HG03064 (cell line): Measurements from ENCODE around the gene HIF3A.
"Not testable (repeated sequence)": the region's sequence is repeated elsewhere in the genome, so short reads cannot be mapped to it uniquely, and the experiment has no call there.

Experiments used
- ATAC-seq: cut with Tn5 transposase; IDR thresholded peaks from one replicate; pipeline ENCODE4 v1.9.1; 2021; ENCODE audit warnings: low read depth; ENCODE audit not compliant: unreplicated experiment

The HIF3A gene

GRCh38 chr19:46321653-46322052, 24.8 kb downstream of the HIF3A start:
- ATAC-seq = no peak

DNA sequence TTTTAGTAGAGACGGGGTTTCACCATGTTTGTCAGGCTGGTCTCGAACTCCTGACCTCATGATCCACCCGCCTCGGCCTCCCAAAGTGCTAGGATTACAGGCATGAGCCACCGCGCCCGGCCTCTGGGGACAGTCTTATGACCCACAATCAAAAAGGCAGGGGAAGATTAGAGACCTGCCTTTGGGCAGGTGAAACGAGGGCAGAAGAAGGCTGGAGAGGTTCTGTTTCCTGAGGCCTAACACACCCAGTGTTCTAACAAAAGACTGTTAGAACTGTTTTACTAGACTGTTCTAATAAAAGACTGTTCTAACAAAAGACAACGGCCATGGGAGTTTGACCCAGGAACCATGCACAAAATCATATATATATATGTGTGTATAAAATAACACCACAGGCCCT, 26.4 kb downstream of the HIF3A start:
- not testable (repeated sequence) for ATAC-seq

DNA sequence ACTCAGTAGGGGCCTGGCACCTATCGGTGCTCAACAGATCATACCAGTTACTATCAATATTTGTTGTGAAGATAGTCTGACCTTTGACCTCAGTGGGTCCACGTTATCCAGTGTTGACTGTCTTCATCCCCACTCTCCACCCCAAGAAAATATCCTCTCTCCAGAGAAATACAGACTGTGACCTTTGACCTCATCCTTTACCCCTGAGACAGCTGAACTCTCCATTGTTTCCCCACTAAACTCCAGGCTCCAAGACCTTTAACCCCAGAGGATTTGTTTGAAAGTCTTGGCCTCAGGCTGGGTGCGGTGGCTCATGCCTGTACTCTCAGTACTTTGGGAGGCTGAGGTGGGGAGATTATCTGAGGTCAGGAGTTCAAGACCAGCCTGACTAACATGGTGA, 27.4 kb downstream of the HIF3A start:
- ATAC-seq = no peak

DNA sequence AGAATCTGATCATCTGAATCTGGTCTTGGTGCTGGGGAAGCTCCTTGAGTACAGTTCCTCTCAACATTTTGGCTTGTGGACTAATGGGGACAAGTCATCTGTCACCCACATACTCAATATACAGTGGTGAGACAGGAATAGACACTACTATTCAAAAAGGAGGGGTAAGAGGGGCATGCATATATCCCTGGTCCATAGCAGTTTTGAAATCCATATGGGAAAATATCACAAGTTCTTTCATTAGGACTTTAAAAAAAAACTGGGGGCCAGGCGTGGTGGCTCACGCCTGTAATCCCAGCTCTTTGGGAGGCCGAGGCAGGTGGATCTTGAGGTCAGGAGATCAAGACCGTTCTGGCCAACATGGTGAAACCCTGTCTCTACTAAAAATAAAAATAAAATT, 29.8 kb downstream of the HIF3A start:
- ATAC-seq = no peak

GRCh38 chr19:46328079-46328478, 31.2 kb downstream of the HIF3A start:
- ATAC-seq = no peak

DNA sequence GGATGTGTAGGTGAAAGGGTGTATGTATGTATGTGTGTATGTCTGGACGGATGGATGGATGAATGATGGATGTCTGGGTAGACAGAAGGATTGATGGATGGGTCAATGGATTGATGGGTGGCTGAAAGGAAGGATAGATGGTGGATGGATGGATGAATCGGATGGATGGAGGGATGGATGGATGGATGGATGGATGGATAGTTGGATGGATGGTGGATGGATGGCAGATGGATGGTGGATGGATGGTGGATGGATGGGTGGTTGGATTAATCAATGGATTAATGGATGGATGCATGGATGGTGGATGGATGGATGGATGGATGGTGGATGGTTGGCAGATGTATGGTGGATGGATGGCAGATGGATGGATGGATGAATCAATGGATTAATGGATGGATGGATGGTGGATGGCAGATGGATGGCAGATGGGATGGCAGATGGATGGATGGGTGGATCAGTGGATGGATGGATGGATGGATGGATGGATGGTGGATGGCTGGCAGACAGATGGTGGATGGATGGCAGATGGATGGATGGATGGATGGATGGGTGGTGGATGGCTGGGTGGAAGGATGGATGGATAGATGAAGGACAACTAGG, 33.6 kb downstream of the HIF3A start:
- ATAC-seq = no peak

DNA sequence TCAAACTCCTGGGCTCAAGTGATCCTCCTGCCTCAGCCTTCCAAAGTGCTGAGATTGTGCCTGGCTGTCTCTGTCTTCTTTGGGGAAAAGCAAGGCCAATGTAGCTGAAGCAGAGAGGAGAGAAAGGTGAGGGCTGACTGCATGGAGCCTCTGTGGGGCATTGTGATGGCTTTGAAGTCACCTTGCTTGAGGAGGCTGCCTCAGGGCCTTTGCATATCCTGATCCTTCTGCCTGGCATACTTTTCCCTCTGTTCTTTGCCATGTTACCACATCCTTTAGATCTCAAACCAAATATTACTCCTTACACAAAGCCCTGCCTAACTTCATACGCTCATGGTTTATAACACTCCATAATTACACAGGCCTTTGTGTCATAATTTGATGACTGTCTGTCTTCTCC, 40.6 kb downstream of the HIF3A start:
- ATAC-seq = no peak

DNA sequence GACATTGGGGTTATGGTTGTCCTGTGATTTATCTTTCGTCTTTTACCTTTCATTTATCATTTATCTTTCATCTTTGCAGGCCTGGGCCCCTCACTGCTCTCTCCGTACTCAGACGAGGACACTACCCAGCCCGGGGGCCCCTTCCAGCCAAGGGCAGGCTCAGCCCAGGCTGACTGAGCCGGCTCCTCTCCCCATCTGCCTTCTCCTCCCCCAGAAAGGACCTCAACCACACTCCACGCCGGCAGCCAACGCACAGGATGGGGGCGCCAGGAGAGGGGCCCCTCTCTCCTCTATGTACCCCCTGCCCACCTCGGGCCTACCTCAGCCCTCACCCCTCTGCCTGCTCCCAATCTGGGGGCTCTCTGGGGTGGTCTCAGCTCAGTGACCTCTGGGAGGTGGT, 42.6 kb downstream of the HIF3A start:
- no peak for ATAC-seq

- no peak for ATAC-seq
Observed at GRCh38 chr19:46340051-46340659, 43.3 kb downstream of the HIF3A start.

DNA sequence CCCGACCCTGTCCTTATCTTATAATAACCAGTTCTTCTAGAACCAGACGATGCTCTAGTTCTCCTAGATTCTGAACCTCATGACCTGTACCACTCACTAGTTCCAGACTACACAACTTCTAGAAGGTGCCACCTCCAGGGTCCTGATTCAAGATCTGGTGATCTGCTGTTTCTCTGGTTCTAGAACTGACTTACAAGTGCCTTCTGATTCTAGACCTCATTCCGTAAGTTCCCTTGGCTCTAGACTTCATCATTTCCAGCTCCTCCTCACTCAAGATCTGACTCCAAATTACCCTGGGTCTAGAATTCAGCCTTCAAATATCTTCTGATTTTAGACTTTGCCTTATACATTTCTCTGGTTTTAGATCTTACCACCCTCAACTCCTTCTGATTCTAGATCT, 45.1 kb downstream of the HIF3A start:
- no peak for ATAC-seq

GRCh38 chr19:46344363-46344762, 47.5 kb downstream of the HIF3A start:
- ATAC-seq = no peak

DNA sequence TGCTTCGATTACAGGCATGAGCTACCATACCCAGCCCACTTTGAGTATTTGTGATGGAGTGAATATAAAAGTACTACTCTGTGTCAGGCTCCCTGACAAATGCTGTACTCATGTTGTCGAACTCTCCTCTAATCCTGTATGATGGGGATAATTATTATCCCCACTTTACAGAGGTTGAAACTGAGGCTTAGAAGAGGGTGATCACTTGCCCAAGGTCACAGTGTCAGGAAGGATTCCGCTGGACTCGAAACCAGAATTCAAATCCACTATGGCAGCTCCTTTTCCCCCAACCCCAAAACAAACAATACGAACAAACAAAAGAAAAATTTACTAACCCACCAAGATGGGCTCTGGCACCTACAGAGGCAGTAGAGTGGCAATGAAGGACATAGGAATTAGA, 48.3 kb downstream of the HIF3A start:
- no peak for ATAC-seq

GRCh38 chr19:46346821-46347571, 50.2 kb downstream of the HIF3A start, which contains the start of gene PPP5C:
Gene PPP5C, plus strand, starts transcription at chr19:46347087. Its CDS starts 10 bp downstream, at chr19:46347097.
- ATAC-seq = no peak

DNA sequence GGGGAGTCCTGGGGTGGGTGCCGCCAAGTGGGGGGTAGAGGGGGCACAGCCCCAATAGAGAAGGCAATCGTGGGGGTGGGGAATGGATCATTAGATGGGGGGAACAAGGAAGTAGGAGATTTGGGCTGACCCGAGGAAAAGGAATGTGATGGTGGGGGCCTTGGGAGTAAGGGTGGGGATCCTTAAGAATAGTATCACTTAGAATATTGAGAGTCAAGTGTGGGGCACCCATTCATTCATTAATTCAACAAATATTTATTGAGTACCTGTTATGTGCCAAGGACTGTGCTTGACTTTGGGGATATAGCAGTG, 50.7 kb downstream of the HIF3A start:
- no peak for ATAC-seq

DNA sequence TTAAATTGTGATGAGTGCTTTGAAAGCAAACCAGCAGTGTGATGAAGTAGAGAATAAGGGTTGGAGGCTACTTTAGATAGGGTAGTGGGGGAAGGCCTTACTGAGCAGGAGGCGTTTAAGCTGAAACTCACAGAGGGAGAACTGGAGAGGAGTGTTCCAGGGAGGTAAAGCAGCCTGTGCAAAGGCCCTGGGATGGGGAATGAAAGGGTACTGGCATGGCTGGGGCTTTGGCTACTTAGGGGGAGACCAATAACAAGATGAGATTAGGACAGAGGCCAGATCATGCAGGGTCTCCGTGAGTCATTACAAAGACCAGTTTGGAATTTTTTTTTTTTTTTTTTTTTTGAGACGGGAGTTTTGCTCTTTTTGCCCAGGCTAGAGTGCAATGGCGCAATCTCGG, 51.1 kb downstream of the HIF3A start:
- ATAC-seq = no peak

DNA sequence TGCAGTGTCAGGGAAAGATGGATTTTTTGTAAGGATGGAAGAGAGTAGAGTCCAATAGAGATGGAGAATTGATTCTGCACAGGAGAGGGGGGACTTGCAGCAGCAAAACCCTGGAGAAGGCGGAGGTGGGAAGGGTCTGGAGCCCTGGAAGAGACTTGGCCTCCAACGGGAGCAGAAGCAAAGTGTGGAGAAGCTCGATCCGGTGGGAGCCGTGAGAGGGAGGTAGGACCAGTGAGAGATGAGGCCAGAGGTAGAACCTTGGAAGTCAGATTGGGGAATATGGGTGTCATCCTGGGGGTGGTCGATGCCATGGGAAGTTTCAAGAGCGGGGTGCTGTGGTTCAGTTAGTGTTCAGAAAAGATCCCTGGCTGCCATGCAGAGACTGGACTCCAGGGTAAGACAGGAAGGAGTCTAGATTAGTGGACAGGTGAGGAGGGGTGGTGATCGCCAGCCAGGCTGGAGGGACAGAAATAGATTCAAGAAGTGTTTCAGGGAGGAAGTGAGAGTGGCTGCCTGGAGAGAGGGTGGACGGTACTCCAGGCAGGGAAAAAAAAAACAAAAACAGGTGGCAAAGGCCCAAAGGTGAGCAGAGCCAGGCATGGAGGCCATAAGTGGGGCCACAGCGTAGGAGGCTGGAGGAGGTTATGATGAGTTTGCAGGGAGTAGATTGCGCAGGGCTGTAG, 52.6 kb downstream of the HIF3A start:
- ATAC-seq = no peak

DNA sequence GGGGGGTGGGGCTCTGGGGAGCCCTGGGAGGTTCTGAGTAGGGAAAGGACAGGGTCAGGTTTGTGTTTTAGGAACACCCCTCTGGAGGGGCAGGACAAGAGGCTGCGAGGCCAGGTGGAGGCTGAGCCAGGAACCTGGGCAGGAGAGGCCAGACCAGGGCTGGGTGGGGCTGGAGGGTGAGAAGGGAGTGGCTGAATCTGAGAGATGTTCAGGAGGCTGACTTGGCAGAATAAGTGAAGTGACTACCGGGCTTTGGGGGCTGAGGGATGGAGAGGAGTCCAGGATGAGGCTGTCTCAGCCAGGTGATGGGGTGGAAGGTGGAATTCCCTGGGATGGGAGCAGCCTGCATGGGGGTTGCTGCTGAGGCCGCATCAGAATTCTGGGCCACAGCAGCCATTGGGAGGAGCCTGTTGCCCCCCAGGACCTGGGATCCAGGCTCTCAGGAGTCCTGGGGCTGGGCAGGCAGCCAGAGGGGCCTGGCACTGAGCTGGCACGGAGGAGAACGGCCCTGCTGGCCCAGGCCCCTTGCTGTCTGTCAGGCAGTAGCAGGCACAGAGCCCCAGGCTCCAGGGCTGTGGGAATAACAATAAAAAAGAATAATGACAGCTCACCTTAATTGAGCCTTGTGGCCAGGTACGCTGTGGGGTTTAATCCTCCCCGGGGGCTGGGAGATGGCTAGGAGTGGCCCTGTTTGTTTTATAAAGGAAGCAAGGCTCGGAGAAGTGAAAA, 53.4 kb downstream of the HIF3A start:
- ATAC-seq = no peak

- no peak for ATAC-seq
Observed at GRCh38 chr19:46350758-46351159, 53.9 kb downstream of the HIF3A start.

DNA sequence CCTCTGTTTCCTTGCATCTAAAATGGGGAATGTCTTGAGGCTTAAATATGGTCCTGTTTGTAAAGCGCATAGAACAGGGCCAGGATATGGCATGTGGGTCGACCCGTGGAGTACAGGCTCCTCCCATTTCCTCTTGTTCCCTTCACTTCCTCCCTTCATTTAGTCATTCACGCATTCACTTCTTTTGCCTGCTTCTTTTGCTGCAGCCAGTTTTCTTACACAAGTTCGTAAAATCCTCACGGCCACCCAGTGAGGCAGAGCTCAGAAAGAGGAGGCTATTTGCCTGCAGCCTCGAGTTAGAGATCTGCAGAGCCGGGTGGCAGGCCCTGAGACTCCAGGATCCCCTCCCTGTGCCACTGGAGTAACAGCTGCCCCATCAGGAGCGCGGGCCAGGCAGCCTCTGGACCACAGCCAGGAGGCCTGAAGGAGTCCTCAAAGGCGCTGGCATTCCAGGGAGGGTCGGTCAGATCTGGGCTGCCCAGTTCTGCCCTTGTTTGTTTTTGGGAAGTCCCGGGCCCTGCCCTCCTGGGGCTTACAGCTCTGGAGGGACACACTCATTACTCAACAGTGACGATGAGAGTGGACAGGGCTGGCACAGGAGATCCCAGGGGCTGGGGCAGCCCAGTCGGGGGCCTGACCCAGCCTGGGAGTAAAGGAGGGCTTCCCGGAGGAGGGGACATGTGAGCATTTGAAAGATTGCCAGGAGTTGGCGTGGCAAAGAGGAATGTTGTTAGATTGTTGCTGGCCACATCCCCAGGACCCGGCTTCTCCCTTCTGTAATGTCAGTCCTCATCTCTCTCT, 54.6 kb downstream of the HIF3A start:
- no peak for ATAC-seq
